ENCODE data around the gene TDP1. TPM values are rescaled to one million over a fixed set of nuclear protein-coding genes. Genes with fewer than 3 reads are reported as not detected.

TDP1 gene
- total and polyA plus RNA-seq, 2 of the 4 experiments (the other 2 are of a cell fraction): 23.3 to 53.1 TPM

DNA sequence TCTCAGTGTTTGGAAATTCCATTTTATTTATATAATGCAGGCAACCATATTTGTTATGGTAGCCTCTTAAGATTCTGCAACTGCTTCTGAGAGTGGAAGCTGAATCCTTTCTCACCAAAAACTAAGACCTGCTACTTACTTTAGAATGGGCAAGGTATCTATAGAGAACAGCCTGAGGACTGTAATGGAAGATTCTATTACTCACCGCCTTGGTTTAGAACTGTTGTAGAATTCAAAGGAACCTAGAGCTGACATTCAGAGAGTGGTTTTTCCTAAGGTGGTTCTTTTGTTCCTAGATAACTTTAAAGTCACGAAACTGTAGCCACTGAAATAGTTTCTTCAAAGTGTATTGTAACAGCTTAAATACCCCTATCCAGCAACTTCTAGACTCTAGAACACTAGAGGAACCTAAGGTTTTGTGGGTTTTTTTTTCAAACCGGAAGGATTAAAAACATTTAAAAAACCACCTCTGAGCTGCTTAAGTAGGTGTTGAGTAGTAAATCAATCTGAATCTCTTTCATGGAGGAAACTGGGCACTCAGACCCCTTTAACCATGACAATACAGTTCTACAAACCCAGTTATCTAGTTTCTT is 4.2 kb downstream of the TDP1 start:
- no peak overlapping the region for H3K14ac ChIP-seq (replicated peaks; ENCODE audit: low read depth, low read length)
- H2BK20ac ChIP-seq (ENCODE audit: low read depth, low read length): no peak overlapping the region
- H4K91ac ChIP-seq (ENCODE audit: insufficient read depth, low read depth, low read length): no peak overlapping the region
- H2AK9ac ChIP-seq (replicated peaks; ENCODE audit: low read depth, low read length, poor library complexity): no peak overlapping the region
- H3K9me1 ChIP-seq (ENCODE audit: insufficient read depth, low read length): peaks cover 6% of the 10 kb centered on the region
- H3K23ac ChIP-seq (ENCODE audit: low read depth, low read length): no peak overlapping the region
- H3K27ac ChIP-seq (ENCODE audit: insufficient read depth, low read length): no peak overlapping the region
- H3K9me3 ChIP-seq (ENCODE audit: control insufficient read depth, insufficient read depth, low read length): no peaks in the 10 kb centered on the region
- H4K5ac ChIP-seq (ENCODE audit: low read depth, low read length): no peak overlapping the region
- H3K56ac ChIP-seq (ENCODE audit: extremely low read depth, insufficient read depth, low read length): no peak overlapping the region
- H2AK5ac ChIP-seq (ENCODE audit: low read depth, low read length): no peak overlapping the region
- H3K4me2 ChIP-seq (ENCODE audit: low read depth, low read length): no peak overlapping the region
- no peaks in the 10 kb centered on the region for H3K27me3 ChIP-seq (ENCODE audit: control insufficient read depth, insufficient read depth, low read length)
- WGBS, 2 experiments (ENCODE audit: extremely low coverage in 2 of 2, insufficient read length in 1 of 2): no CpG with 5 or more reads among the region's 3 CpGs
- dilution Hi-C loops (cut with HindIII; ENCODE audit: low sequenced_read_pairs, unreplicated experiment): no loop called here
- H2BK15ac ChIP-seq (ENCODE audit: low read depth, low read length): no peak overlapping the region
- H3K9ac ChIP-seq (ENCODE audit: low read depth, low read length): no peak overlapping the region
- H3K4ac ChIP-seq (ENCODE audit: low read depth, low read length): no peak overlapping the region
- no peak overlapping the region for H4K8ac ChIP-seq (ENCODE audit: low read depth in 2 of 2, low read length in 2 of 2)
- no peak for TF ChIP-seq POLR2A (IDR thresholded peaks at IDR 0.05; ENCODE audit: low read depth, low read length)
- TF ChIP-seq RAD21 (IDR thresholded peaks at IDR 0.05; ENCODE audit: low read length): no peak
- no peak for TF ChIP-seq FOS (IDR thresholded peaks at IDR 0.05; ENCODE audit: low read depth, low read length)
- TF ChIP-seq, protein P1, sequence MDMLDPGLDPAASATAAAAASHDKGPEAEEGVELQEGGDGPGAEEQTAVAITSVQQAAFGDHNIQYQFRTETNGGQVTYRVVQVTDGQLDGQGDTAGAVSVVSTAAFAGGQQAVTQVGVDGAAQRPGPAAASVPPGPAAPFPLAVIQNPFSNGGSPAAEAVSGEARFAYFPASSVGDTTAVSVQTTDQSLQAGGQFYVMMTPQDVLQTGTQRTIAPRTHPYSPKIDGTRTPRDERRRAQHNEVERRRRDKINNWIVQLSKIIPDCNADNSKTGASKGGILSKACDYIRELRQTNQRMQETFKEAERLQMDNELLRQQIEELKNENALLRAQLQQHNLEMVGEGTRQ (IDR thresholded peaks at IDR 0.05; ENCODE audit: low read depth, low read length): no peak
- TF ChIP-seq SMC3 (IDR thresholded peaks at IDR 0.05; ENCODE audit: low read depth, low read length): no peak
- TF ChIP-seq RFX5 (IDR thresholded peaks at IDR 0.05; ENCODE audit: low read depth, low read length): no peak
- no peak for TF ChIP-seq MXI1 (IDR thresholded peaks at IDR 0.05; ENCODE audit: borderline replicate concordance, low read depth, low read length)
- TF ChIP-seq MAFK (IDR thresholded peaks at IDR 0.05; ENCODE audit: low read depth, low read length): no peak
- TF ChIP-seq, protein P2, sequence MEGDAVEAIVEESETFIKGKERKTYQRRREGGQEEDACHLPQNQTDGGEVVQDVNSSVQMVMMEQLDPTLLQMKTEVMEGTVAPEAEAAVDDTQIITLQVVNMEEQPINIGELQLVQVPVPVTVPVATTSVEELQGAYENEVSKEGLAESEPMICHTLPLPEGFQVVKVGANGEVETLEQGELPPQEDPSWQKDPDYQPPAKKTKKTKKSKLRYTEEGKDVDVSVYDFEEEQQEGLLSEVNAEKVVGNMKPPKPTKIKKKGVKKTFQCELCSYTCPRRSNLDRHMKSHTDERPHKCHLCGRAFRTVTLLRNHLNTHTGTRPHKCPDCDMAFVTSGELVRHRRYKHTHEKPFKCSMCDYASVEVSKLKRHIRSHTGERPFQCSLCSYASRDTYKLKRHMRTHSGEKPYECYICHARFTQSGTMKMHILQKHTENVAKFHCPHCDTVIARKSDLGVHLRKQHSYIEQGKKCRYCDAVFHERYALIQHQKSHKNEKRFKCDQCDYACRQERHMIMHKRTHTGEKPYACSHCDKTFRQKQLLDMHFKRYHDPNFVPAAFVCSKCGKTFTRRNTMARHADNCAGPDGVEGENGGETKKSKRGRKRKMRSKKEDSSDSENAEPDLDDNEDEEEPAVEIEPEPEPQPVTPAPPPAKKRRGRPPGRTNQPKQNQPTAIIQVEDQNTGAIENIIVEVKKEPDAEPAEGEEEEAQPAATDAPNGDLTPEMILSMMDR (conservative IDR thresholded peaks at IDR 0.05; ENCODE audit: low read depth, low read length): no peak
- TF ChIP-seq RCOR1 (IDR thresholded peaks at IDR 0.05; ENCODE audit: insufficient replicate concordance, low read length): no peak
- TF ChIP-seq CHD1 (IDR thresholded peaks at IDR 0.05; ENCODE audit: low read depth, low read length): no peak
- no peak overlapping the region for H2BK5ac ChIP-seq (ENCODE audit: low read depth, low read length, poor library complexity, severe bottlenecking)
- ChIA-PET CTCF (no interaction called here), POLR2A (ENCODE audit: unreplicated experiment) (no interaction called here)
- peaks cover 3% of the 10 kb centered on the region; the same call in 1 of the 2 replicates for H3K4me1 ChIP-seq (ENCODE audit: control insufficient read depth, insufficient read depth, low read length)
- no peak overlapping the region for H2BK120ac ChIP-seq (ENCODE audit: low read depth, low read length)
- ATAC-seq (ENCODE audit: low read depth): no peak
- H2AFZ ChIP-seq (replicated peaks; ENCODE audit: low read length, poor library complexity): no peak overlapping the region
- in situ Hi-C loops (cut with MboI; ENCODE audit: low sequenced_read_pairs): no loop called here
- BruUV-seq (replicated peaks): no TSS peak
- H3K4me3 ChIP-seq (ENCODE audit: insufficient read depth, low read depth, low read length): no peak overlapping the region
- no peak for DNase-seq
- peaks cover 13% of the 10 kb centered on the region for H3K36me3 ChIP-seq (ENCODE audit: control insufficient read depth, insufficient read depth, low read length)
- peaks cover 52 to 64% of the 10 kb centered on the region in 2 experiments for H3K79me1 ChIP-seq (ENCODE audit: low read depth in 1 of 2, low read length in 2 of 2)
- no peak overlapping the region for H3K18ac ChIP-seq (ENCODE audit: low read depth, low read length)
- intact Hi-C loops (cut with micrococcal nuclease): no loop called here
- no peaks in the 10 kb centered on the region for H4K20me1 ChIP-seq (ENCODE audit: insufficient read depth, low read length)
